Lung (tissue), 12 donors: ENCODE data around the gene TMEM270. TPM values are rescaled to one million over a fixed set of nuclear protein-coding genes. Genes with fewer than 3 reads are reported as not detected.

ENCODE experiments used
- ATAC-seq: fragments of 200-7000 bp; cut with Tn5 transposase; one replicate; pipeline ENCODE4 v1.9.1; 2020; ENCODE audit warnings: moderate number of reproducible peaks; ENCODE audit not compliant: insufficient read depth, low FRiP score
- DNase-seq, 3 donors: peaks; one replicate each; pipeline ENCODE4 v3.0.0-alpha.2; 2013 to 2017
- H3K27ac ChIP-seq, 2 donors: one replicate each; pipeline ENCODE4 v1.5.1; 2013; ENCODE audit warnings: mild to moderate bottlenecking in 2 of 2, moderate library complexity in 2 of 2, control low read depth in 1 of 2, inconsistent platforms in 1 of 2, low read depth in 1 of 2, low read length in 1 of 2
- H3K27me3 ChIP-seq, 3 donors: one replicate each; pipeline ENCODE4 v1.5.1; 2013; ENCODE audit warnings: low read length in 2 of 3; ENCODE audit not compliant: control insufficient read depth in 3 of 3, insufficient read depth in 3 of 3
- H3K36me3 ChIP-seq, 4 donors: one replicate each; pipeline ENCODE4 v1.5.1; 2013; ENCODE audit warnings: low read length in 4 of 4, mild to moderate bottlenecking in 1 of 4, moderate library complexity in 1 of 4; ENCODE audit not compliant: control insufficient read depth in 4 of 4, insufficient read depth in 4 of 4
- H3K4me1 ChIP-seq, 5 donors: one replicate each; pipeline ENCODE4 v1.5.1; 2013; ENCODE audit warnings: low read length in 5 of 5, mild to moderate bottlenecking in 2 of 5, moderate library complexity in 1 of 5; ENCODE audit not compliant: control insufficient read depth in 5 of 5, insufficient read depth in 5 of 5
- H3K4me3 ChIP-seq: one replicate; pipeline ENCODE4 v1.5.1; 2013; ENCODE audit warnings: mild to moderate bottlenecking, control low read depth, moderate library complexity
- H3K9ac ChIP-seq, 2 donors: one replicate each; pipeline ENCODE4 v1.5.1; 2013; ENCODE audit warnings: low read length in 2 of 2, control low read depth in 1 of 2; ENCODE audit not compliant: insufficient read depth in 1 of 2
- H3K9me3 ChIP-seq, 4 donors: one replicate each; pipeline ENCODE4 v1.5.1; 2013; ENCODE audit warnings: low read length in 3 of 4, mild to moderate bottlenecking in 1 of 4, moderate library complexity in 1 of 4; ENCODE audit not compliant: control insufficient read depth in 4 of 4, insufficient read depth in 3 of 4
- CTCF ChIP-seq: IDR thresholded peaks from 2 replicates; pipeline ENCODE4 v1.5.1; 2012; ENCODE audit warnings: mild to moderate bottlenecking; ENCODE audit errors: control extremely low read depth, extremely low read depth
- WGBS, 2 donors: extraction: QIAGEN DNeasy Blood & Tissue Kit; methylation state at CpG; one replicate each; pipeline ENCODE4 v1.1.7; 2013; 5-methylcytosine and 5-hydroxymethylcytosine counted together
- polyA plus RNA-seq, 2 donors: library from polyadenylated mRNA; stranded (reverse); fragments of 200-250 nt; gene quantifications; one replicate each; pipeline ENCODE4 v1.2.1, GENCODE V29; 2013
- total RNA-seq, 2 donors: library from RNA; depleted of rRNA in 1 of 2; stranded (reverse); fragments of >200 nt in 1 of 2; gene quantifications; one replicate each; pipeline ENCODE4 v1.2.1, GENCODE V29; 2014 to 2021
- donor health status: control.
- donor health status: control.
- donor health status: Bipolar disorder and iron deficiency.
- donor health status: healthy.
- donor health status: DM: yes; HTN: yes; CAD: no.

Gene TMEM270
- total and polyA plus RNA-seq, 4 donors, result 0.19 to 1.1 (median 0.20) TPM; not detected in 1

- Histone ChIP-seq H3K4me3 (no peak overlapping the region), H3K9ac (no peak overlapping the region), H3K9me3 (peaks cover 0 to 2% (median 0%) of the 10 kb centered on the region in 4 donors), H3K27ac (no peak overlapping the region), H3K36me3 (no peaks in the 10 kb centered on the region), H3K4me1 (peaks cover 0 to 9% (median 2%) of the 10 kb centered on the region in 5 donors), H3K27me3 (no peaks in the 10 kb centered on the region)
- DNase-seq (peak in 1 of 3 donors; percentile 41), ATAC-seq (no peak)
- WGBS, 2 donors, result 76 to 90% methylated on average over 14 to 15 of the region's 15 CpGs
- TF ChIP-seq CTCF, result no peak
These were observed 41.1 kb downstream of the TMEM270 start for GRCh38 chr7:73901823-73902597.

- H3K27me3 ChIP-seq, result no peaks in the 10 kb centered on the region
- ATAC-seq (no peak), DNase-seq (no peak)
- no peaks in the 10 kb centered on the region for H3K9me3 ChIP-seq
- WGBS, 2 donors, result 91 to 92% methylated on average over 15 of the region's 15 CpGs
- TF ChIP-seq CTCF, result no peak
- H3K9ac ChIP-seq, result no peak overlapping the region
- H3K27ac ChIP-seq, result no peak overlapping the region
- peaks cover 0 to 9% (median 2%) of the 10 kb centered on the region in 5 donors for H3K4me1 ChIP-seq
- H3K36me3 ChIP-seq, result no peaks in the 10 kb centered on the region
- H3K4me3 ChIP-seq, result no peak overlapping the region
These were observed 42.6 kb downstream of the TMEM270 start for GRCh38 chr7:73903321-73904218.

- Histone ChIP-seq H3K27me3 (no peaks in the 10 kb centered on the region), H3K4me1 (peaks cover 0 to 15% (median 4%) of the 10 kb centered on the region in 5 donors), H3K9ac (no peak overlapping the region), H3K9me3 (no peaks in the 10 kb centered on the region), H3K36me3 (no peaks in the 10 kb centered on the region), H3K27ac (no peak overlapping the region), H3K4me3 (no peak overlapping the region)
- TF ChIP-seq CTCF, result no peak
- DNase-seq (no peak), ATAC-seq (no peak)
- WGBS, 2 donors, result 80 to 89% methylated on average over 24 of the region's 24 CpGs
These were observed 43.5 kb downstream of the TMEM270 start for GRCh38 chr7:73904219-73905137.
